ENCODE data around the gene C18orf32.
"Not testable (repeated sequence)": the region's sequence is repeated elsewhere in the genome, so short reads cannot be mapped to it uniquely, and the experiment has no call there.

The C18orf32 gene

DNA sequence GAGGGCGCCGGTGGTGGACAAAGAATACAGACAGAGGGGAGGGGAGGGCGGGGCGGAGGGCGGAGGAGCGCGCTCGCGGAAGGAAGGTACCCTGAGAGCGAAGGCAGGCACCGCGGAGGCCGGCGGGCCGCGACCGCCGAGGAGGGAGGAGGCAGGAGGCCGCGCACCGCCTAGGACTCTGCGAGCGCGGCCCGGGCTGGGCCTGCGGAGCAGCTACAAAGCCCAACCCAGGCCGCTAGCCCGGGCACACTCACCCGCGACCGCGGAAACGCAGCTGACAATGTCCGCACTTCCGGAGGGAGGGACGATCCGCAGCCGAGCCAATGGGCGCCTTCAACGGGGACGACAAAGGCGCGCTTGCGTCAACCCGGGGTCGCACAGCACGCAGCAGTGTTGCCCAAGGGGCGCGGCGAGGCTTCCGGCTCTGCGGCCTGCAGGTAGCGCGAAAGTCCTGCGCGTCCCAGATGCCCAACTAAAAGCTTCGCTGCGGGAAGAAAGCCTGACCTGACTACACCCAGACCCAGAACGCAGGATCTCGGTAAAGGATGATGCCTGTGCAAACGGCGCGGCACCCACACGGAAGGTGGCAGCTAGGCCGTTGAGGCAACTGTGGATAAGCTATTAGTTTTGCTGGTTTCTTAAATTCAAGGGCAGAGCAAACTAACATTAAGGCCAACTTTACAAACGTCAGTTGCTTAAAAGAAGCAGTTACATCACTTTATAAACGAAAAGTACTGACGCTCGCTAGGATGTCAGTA lies at the start of gene C18orf32:
Gene C18orf32, minus strand, starts transcription at position 282 of the 758 bp plus-strand sequence. CDS start 3,486 bp downstream, outside the sequence.
- DNase-seq: peak; percentile 99

DNA sequence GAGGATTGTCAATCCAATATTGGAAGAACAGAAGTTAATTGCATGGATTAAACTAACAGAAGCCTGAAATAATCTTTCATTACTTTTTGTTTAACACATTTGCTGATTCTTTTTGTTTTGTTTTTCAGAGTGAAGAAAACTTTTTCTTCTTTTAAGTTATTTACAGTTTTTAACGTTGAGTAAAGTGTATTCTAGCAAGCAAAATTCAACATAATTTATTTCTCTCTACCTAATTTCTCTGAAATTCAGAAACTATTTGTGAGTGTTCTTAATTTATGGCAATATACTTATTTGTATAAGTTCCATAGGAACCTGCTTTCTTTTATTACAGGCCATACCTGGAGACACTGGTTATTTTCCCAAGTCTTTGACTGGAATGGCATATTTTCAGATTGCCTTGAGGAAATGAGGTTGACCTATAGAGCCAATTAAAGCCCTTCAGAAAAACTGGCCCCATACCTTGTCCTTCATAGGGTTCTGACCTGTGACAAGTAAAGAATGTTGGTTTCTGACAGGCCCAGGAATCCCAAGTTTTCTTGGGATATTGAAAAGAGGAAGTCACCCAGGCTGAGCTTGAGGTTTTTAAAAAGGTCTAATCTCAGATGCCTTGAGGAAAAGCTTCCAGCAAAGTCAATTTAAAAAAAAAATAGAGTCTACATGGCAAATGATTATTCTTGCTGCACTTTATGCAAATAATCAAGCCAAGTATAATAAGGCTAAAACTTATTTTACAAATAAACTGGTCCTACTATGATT lies 48.0 kb upstream of the C18orf32 start:
- no peak for DNase-seq

DNA sequence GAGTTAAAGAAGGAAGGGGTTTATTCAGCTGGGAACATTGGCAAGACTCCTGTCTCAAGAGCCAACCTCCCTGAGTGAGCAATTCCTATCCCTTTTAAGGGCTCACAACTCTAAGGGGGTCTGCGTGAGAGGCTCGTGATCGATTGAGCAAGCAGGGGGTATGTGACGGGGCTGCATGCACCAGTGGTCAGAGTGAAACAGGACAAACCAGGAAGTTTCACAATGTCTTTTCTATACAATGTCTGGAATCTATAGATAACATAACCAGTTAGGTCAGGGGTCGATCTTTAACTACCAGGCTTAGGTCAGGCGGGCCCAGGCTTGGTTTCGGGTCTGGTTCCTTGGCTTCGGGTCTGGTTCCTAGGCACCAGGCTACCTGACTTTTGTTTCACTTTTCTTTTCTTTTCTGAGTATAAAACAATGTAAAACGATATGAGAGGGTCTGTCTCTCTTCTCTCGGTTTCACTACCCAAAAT lies 44.7 kb upstream of the C18orf32 start:
- DNase-seq: peak; percentile 17

DNA sequence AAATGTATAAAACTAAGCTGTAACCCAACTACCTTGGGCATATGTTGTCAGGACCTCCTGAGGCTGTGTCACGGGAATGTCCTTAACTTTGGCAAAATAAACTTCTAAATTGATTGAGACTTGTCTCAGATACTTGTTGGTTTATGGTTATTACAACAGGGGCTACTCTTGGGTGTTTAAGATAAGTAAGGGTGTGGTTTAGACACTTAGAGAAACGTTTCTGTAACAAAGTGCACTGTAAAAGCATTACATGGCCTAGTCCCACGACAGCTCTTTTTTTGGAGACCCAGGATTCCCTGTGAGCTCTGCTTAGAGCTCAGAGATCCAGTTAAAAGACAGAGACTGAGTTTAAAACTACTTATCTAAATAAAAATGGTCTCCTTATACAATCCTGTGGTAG lies 42.6 kb upstream of the C18orf32 start:
- no peak for DNase-seq

DNA sequence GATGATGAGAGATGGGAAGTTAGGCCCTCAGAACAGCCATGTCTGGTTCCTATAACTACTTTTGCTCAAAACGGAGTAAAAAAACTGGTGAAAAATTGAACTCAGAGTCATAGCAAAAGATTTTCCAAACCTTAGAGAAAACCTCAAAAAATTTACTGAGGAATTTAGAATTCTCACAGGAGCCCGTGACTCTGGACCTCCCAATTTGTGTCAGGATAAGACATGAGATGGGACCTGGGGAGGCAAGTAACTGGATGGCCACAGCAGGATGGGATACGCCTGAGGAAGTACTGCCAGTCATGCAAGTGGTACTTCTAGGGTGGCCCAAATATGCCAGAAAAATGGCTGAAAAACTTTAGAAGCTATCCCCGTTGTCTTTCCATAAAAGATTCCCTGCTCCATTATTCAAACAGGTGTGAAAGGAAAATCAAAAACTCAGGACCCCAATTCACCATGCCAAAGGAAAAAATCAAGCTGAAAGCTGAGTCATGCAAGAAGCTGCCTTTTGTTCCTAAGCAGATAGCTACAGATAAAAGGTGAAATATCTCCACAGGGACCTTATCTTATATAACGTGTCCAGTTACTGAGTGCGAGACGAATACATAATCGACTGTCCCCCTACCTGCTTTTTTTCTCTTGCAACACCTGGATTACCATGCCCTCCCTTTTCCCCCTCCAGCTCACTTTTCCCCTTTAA lies 40.7 kb upstream of the C18orf32 start:
- peak; percentile 9 for DNase-seq

DNA sequence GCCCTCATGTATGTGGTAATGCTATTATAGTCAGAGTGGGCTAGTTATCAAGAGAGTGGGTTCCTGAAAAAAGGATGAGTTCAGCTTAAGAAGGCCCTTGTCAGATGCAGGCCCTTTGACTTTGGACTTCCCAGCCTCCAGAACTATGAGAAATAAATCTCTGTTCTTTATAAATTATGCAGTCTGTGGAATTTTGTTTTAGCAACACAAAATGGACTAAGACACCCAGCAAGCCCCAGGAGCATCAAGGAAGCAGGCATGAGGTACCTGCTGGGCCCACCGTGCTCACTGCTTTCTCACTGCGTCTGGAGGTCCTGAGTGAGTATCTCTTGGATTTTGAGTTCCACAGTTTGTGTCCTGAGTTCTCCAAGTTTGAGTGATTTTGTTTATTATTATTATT lies 38.9 kb upstream of the C18orf32 start:
- DNase-seq: no peak

DNA sequence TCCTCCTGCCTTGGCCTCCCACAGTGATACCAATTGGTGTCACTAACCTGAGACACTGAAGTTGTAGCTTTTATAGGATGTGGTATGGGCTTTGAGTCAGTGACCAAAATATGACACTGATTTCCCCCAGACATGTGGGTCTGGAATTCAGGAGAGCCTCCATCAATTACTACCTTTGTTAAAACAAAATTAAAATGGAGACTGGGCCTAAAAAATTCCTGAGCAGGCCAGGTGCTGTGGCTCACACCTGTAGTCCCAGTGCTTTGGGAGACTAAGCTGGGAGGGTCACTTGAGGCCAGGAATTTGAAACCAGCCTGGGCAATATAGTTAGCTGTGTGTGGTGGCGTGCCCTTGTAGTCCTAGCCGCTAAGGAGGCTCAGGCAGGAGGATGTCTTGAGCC lies 37.9 kb upstream of the C18orf32 start:
- DNase-seq: peak; percentile 5

DNA sequence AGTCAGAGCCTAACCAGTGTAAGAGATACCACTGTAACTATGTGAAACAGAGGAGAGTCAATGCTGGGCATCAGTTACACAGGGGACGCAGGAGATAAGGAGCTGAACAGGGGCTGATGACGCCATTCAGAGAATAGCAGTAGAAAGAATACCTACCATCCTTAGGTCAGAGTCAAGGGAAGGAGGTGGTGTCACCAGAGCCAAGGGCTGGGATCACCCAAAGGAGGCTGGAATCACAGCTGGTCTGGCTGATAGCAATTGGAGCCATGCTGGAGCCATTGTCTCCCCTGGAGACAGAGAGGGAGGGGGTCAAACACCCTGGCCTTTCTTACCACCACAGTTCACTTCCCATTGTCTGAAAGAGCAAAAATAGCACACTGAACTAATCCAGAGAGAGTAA lies 37.3 kb upstream of the C18orf32 start:
- DNase-seq: no peak

DNA sequence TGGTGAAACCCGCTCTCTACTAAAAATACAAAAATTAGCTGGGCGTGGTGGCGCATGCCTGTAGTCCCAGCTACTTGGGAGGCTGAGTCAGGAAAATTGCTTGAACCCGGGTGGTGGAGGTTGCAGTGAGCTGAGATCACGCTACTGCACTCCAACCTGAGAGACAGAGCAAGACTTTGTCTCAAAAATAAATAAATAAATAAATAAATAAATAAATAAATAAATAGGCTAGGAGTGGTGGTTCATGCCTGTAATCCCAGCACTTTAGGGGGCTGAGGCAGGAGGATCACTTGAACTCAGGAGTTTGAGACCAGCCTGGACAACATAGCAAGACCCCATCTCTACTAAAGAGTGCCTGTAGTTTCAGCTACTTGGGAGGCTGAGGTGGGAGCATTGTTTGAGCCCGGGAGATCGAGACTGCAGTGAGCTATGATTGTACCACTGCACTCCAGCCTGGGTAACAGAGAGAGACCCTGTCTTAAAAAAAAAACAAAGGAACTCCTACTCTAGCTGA lies 36.6 kb upstream of the C18orf32 start:
- DNase-seq: not testable (repeated sequence)

DNA sequence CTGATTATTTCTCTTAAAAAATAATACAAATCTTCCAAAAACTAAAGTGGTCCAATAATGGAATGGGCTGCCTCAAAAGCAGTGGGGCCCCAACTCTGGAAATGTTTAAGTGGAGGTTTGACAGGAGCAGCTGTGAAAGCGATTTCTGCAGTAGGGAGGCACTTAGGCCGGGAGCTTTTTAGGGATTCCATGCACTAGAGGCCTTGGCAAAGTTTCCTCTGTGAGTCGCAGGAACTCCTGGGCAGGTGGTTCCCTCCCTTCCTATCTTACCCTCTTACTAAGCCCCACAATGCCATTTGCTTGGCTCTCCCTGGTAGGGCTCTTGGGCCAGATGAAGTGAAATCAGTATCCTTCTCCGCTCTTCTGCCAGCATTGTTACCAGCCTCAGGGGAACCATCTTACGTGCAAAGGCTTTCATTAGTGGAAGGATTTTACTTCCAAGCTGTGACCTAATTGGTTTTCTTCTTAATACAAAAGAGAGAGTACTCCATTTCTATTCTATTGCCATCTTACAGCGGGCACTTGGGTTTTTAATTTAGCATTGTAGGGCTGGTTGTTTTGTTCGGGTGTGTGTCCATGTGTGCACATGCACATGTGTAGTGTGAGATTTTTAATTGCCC lies 34.3 kb upstream of the C18orf32 start:
- DNase-seq: no peak

DNA sequence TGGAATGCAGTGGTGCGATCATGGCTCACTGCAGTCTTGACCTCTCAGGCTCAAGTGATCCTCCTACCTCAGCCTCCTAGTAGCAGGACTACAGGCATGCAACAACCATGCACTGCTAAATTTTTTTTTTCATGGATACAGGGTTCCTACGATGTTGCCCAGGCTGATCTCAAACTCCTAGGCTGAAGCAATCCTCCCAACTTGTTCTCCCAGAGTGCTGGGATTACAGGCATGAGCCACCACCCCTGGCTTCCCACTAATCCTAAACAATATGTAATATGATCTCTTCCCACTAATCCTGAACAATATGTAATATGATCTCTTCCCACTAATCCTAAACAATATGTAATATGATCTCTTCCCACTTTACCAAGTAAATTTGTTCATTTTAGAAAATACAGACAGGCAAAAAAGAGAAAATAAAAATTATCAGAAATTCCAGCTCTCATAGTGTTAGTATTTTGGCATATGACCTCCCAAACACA lies 33.7 kb upstream of the C18orf32 start:
- no peak for DNase-seq

DNA sequence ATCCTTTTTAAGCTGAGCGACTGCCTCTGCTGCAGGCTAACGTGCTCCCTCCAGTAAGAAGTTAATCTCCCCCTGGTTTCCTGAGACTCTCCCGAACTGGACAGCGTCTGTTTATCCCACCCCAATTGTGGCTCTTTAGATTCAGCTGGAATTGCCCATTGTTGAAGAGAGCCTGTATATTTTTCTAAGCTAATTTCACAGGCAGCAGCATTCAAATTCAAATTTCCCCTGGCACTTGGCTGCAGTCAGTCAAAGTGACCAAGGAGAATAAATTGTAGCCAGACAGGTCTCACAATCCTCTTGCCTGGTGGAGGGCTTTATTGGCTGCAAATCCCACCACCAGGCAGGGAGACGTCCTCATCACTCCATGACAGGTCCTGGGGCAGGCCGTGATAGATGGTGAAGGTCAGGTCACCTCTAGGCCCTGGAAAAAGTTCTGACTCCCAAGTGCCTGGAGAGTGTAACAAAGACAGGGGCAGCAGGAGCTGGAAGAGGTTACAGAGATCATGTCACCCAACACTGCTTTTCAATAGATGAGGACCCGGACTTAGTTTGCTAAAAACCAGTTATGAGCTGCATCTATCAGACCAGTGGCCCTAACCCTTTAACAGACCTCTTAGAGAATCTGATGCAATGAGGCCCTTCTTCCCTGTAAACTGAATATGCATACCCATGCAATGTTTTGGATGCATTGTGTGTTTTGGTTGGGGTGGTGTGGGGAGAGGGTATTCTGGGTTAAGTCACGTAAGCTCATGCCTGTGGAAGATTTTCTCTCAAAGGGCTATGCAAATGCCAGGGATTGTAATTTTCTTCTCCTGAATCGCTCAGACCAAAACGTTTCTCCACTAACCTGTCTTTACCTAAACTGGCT lies 32.3 kb upstream of the C18orf32 start:
- no peak for DNase-seq

DNA sequence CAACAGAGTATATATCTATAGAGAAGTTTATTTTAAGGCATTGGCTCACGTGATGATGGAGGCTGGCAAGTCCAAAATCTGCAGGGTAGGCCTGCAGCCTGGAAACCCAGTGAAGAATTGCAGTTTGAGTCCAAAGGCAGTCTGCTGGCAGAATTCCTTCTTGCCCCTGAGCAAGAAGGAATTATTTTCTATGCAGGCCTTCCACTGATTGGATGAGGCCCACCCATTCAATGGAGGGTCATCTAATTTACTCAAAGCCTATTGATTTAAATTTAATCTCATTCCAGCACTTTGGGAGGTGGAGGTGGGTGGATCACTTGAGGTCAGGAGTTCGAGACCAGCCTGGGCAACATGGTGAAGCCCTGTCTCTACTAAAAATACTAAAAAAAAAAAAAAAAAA lies 30.4 kb upstream of the C18orf32 start:
- no peak for DNase-seq

DNA sequence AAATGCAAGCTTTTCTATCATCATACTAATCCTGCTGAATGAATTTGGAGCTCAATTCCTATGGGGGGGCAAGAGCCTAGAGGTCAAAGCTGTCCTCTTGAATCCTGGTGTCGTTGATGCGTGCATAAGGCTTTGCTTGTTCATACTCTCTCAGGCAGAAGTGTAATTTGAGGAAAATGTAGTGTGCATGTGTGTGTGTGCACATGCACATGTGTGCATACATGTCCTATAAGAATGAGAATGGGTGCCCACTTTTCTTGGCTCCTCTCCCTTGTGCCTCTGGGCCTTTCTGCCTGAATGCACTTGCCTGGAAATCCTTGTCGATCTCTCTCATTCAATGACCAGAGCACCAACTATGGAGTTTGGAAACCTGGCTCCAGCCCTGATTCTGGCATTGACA lies 28.5 kb upstream of the C18orf32 start:
- DNase-seq: peak; percentile 33

DNA sequence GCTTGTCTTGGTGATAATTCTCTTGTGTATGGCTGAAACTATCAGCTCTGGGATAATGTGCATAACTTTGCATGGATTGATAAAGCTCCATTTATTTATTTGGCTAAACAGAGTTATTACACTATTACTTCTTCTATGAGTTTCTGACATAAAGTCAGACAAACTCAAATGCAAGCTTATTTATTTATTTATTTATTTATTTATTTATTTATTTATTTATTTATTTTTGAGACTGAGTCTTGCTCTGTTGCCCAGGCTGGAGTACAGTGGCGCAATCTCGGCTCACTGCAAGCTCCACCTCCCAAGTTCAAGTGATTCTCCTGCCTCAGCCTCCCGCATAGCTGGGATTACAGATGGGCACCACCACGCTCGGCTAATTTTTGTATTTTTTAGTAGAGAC lies 28.0 kb upstream of the C18orf32 start:
- not testable (repeated sequence) for DNase-seq

DNA sequence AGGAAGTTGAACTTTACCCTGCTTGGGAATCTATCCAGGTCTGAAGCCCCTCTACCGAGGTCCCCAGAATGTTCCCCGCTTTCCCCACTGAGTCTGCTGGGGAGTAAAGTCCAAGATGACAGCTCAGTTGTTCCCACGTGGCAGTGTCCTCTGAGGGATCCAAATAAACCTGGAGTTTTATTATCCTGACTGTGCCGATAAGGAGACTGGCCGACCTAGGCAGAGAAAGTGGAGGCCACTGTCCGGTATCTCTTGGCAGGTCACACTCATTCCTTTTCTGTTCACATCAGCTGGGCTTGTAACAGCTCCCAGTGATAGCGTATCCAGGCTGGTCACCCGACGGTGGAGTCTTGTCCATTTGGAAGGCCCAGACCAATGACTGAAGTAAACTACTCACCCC lies 27.5 kb upstream of the C18orf32 start:
- peak; percentile 42 for DNase-seq

DNA sequence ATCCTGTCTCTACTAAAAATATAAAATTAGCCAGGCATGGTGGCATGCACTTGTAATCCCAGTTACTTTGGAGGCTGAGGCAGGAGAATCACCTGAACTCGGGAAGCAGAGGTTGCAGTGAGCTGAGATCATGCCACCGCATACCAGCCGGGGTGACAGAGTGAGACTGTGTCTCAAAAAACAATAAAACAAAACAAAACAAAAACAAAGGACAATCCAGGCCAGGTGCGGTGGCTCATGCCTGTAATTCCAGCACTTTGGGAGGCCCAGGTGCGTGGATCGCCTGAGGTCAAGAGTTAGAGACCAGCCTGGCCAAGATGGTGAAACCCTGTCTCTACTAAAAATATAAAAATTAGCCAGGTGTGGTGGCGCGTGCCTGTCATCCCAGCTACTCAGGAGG lies 25.8 kb upstream of the C18orf32 start:
- peak; percentile 37 for DNase-seq

DNA sequence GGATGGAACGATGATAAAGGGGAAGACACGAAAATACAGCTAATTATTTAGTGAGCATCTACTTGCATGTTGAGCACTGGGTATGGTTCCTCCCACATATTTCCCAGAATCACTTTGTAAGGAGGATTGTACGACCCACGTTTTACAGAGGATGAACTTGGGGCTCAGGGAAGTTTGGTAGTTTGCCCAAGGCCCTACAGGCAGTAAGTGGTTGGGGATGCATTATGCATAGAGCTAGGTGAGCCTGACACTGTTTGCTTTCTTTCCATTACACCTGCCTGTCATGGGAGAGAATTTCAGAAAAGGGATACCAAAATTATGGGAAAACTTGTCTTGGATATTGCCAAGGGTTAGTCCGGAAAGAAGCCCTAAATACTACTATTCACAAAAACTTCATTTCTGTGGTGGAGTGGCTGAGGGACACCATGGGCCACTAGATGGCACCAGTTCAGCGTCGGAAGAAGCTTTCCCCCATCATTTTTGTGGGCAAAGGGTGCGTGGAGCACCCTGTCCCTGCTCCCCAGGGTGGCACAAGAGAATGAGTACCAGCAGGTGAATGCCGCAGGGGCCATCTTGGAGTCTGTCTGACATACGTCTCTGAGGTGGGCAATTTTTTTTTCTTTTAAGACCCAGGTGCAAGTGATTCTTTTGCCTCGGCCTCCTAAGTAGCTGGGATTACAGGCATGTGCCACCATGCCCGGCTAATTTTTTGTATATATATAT lies 23.5 kb upstream of the C18orf32 start:
- peak; percentile 74 for DNase-seq

DNA sequence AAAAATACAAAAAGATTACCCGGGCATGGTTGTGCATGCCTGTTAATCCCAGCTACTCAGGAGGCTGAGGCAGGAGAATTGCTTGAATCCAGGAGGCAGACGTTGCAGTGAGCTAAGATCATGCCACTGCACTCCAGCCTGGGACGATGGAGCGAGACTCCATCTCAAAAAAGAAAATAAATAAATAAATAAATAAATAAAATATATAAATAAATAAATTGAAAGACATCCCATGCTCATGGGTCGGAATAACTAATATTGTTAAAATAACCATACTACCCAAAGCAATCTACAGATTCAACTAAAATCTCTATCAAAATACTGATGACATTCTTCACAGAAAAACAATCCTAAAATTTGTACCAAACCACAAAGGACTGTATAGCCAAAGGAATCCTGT lies 19.4 kb upstream of the C18orf32 start:
- not testable (repeated sequence) for DNase-seq

DNA sequence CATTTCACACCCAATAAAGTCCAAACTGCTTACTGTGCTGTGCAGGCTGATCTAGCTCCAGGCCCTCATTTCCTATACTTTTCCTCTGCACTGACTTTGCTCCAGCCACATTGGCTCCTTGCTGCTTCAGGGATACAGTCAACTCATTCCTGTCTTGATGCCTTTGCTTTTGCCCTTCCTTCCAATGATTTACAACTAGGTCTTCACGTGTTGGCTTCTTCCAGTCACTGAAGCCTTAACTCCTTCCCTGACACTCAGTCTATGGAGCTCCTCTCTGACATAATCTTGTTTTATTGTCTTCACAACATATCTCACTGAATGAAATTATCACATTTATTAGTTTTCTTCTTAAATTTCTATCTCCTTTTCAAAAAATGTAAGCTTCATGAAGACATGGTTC lies 16.9 kb upstream of the C18orf32 start:
- no peak for DNase-seq
